Right atrium auricular region (tissue), 2 donors: ENCODE measurements around the gene MMP24. TPM values are rescaled to one million over a fixed set of nuclear protein-coding genes. Genes with fewer than 3 reads are reported as not detected.

Experiments used
- DNase-seq: peaks from one replicate; pipeline ENCODE4 v3.0.0-alpha.2; 2019; ENCODE audit warnings: low spot score
- H3K27ac ChIP-seq, 2 donors: fragments of 200-600 bp; sonication (generic); 1 replicate in 1 of 2; 2 replicates in 1 of 2; pipeline ENCODE4 v1.5.1; 2016 to 2019
- H3K27me3 ChIP-seq, 2 donors: fragments of 200-600 bp; sonication (generic); one replicate each; pipeline versions ENCODE4 v1.5.1 to v1.6.0; 2017 to 2019
- H3K36me3 ChIP-seq: fragments of 200-600 bp; sonication (generic); one replicate; pipeline ENCODE4 v1.5.1; 2016
- H3K4me1 ChIP-seq, 2 donors: fragments of 200-600 bp; sonication (generic); one replicate each; pipeline versions ENCODE4 v1.5.1 to v1.6.0; 2017 to 2019
- H3K4me3 ChIP-seq, 2 donors: fragments of 200-600 bp; sonication (generic); 1 replicate in 1 of 2; 2 replicates in 1 of 2; pipeline ENCODE4 v1.5.1; 2017 to 2019; ENCODE audit warnings: mild to moderate bottlenecking in 1 of 2, moderate library complexity in 1 of 2
- H3K9me3 ChIP-seq, 2 donors: fragments of 200-600 bp; sonication (generic); one replicate each; pipeline ENCODE4 v1.5.1; 2019
- CTCF ChIP-seq, 2 donors: fragments of 200-600 bp; sonication (generic); IDR thresholded peaks; one replicate each; pipeline ENCODE4 v1.5.1; 2019; ENCODE audit warnings: antibody characterized with exemption in 2 of 2
- total RNA-seq, 2 donors: library from RNA; depleted of rRNA; stranded (reverse); fragments of >200 nt; gene quantifications; one replicate each; pipeline ENCODE4 v1.1.0, GENCODE V29; 2016

MMP24 gene
- total RNA-seq, 2 donors from 2014 or later, result 2.2 to 3.8 TPM

DNA sequence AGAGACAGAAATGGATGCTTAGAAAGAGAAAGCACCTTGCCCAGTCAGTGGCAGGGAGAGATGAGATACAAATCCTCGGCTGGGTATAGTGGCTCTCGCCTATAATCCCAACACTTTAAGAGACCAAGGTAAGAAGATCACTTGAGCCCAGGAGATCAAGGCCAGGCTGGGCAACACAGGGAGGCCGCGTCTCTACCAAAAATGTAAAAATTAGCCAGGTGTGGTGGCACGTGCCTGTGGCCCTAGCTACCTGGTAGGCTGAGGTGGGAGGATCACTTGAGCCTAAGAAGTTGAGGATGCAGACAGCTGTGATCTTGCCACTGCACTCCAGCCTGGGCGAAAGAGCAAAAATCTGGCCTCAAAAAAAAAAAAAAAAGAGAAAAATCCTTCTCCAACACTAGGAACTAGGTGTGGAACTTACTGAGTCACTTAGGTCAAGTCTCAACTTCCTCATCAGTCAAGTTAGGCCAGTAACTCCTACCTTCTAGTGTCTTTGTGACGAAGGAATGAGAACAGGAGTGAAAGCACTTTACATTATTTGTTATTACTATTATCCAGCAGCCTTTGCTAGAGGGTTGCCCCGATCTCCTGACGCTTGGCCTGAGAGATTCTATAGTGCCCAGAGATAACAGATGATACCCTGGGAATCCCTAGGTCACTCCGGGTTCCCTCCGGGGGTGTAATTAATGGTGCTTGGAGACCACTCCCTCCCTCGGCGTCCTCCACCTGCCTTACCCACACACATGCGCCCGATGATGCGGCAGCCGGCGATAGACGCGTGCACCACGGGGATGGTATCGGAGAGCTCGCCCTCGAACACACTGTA, 57.2 kb downstream of the MMP24 start:
- Histone ChIP-seq H3K27ac (peak overlapping the region; percentile 79 to 86), H3K9me3 (no peaks in the 10 kb centered on the region), H3K4me3 (peak overlapping the region; percentile 66 to 81), H3K36me3 (peaks cover 21% of the 10 kb centered on the region), H3K4me1 (peaks cover 0 to 20% of the 10 kb centered on the region in 2 donors), H3K27me3 (no peaks in the 10 kb centered on the region)
- no peak for DNase-seq
- TF ChIP-seq CTCF (IDR thresholded peaks at IDR 0.05), result no peak

DNA sequence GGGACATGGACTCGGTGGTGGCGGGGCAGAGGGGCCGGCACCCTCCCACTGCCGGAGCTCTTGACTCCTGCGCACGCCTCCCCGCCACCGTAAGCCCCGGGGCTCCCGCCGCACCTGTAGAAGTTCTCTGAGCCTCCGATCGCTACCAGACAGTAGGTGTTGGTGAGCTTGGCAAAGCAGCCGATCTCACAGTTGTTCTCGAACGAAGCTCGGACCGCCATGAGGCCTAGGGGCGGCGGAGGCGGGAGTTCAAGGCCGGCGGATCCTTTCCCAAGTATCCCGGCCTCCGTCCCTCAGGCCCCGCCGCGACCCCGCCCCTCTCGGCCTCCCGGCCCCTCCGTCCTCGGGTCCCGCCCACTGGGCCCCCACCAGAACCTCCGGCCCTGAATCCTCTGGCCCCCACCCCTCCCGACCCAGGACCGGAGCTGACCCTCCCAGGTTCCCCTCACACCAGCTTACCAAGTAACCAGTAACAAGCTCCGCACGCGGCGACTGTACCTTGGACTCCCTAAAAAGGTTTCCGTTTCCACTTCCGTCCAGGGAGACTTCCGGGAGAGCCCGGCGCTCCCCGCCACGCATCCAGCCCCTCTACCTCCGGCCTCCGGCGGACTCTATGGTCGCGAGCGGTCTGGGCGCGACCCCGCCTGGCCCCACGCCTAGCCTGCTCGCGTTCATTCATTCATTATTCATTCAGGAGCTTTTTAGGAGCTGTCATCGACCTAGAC, 57.9 kb downstream of the MMP24 start, which contains the start of gene EIF6:
TSS of gene EIF6 (minus strand) at position 506 of the 725 bp plus-strand sequence. CDS start at position 221, 285 bp downstream.
- peak; percentile 78 for DNase-seq
- peaks cover 14% of the 10 kb centered on the region for H3K36me3 ChIP-seq
- H3K4me1 ChIP-seq, result peaks cover 0 to 18% of the 10 kb centered on the region in 2 donors
- no peaks in the 10 kb centered on the region for H3K27me3 ChIP-seq
- H3K4me3 ChIP-seq, result peak within 1 kb of the TSS; percentile 66 to 81
- H3K9me3 ChIP-seq, result no peaks in the 10 kb centered on the region
- no peak for TF ChIP-seq CTCF (IDR thresholded peaks at IDR 0.05)
- H3K27ac ChIP-seq, result peak within 1 kb of the TSS; percentile 79 to 86

- H3K36me3 ChIP-seq, result peaks cover 6% of the 10 kb centered on the region
- H3K4me1 ChIP-seq, result peaks cover 0 to 18% of the 10 kb centered on the region in 2 donors
- DNase-seq, result no peak
- no peaks in the 10 kb centered on the region for H3K27me3 ChIP-seq
- peak overlapping the region; percentile 66 to 81 for H3K4me3 ChIP-seq
- H3K9me3 ChIP-seq, result no peaks in the 10 kb centered on the region
- TF ChIP-seq CTCF (IDR thresholded peaks at IDR 0.05), result no peak
- peak overlapping the region; percentile 79 to 86 for H3K27ac ChIP-seq
Measured at GRCh38 chr20:35284992-35285805, 58.7 kb downstream of the MMP24 start.

DNA sequence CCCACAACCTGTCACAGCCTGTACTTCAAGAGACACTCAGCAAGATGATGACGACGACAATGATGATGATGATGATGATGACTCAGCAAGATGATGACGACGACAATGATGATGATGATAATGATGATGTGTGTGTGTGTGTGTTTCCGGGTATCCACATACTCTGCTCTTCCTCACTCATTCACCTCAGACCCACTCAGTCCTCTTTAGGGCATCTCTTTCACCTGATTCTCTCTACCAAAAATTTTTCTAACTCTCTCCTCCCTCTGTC, 59.3 kb downstream of the MMP24 start:
- no peak overlapping the region for H3K4me3 ChIP-seq
- peaks cover under 1% of the 10 kb centered on the region for H3K36me3 ChIP-seq
- H3K4me1 ChIP-seq, result peaks cover 0 to 18% of the 10 kb centered on the region in 2 donors
- H3K9me3 ChIP-seq, result no peaks in the 10 kb centered on the region
- no peak for TF ChIP-seq CTCF (IDR thresholded peaks at IDR 0.05)
- H3K27ac ChIP-seq, result no peak overlapping the region
- no peaks in the 10 kb centered on the region for H3K27me3 ChIP-seq
- DNase-seq, result no peak

GRCh38 chr20:35286077-35286898, 59.8 kb downstream of the MMP24 start:
- no peaks in the 10 kb centered on the region for H3K27me3 ChIP-seq
- no peak overlapping the region for H3K27ac ChIP-seq
- no peak for DNase-seq
- H3K4me1 ChIP-seq, result peaks cover 0 to 18% of the 10 kb centered on the region in 2 donors
- H3K9me3 ChIP-seq, result no peaks in the 10 kb centered on the region
- no peak overlapping the region for H3K4me3 ChIP-seq
- H3K36me3 ChIP-seq, result no peaks in the 10 kb centered on the region
- no peak for TF ChIP-seq CTCF (IDR thresholded peaks at IDR 0.05)
